GM12878 (cell line): ENCODE results near the gene CCDC172. TPM values are rescaled to one million over a fixed set of nuclear protein-coding genes. Genes with fewer than 3 reads are reported as not detected.

ENCODE experiments used
- ATAC-seq: fragments of 200-7000 bp; cut with Tn5 transposase; 3 replicates; pipeline ENCODE4 v1.9.1; 2020; ENCODE audit warnings: mild to moderate bottlenecking, moderate library complexity
- BruUV-seq: library from RNA; stranded (reverse); fragments of 400-500 nt; replicated peaks from 2 replicates; lab custom pipeline; 2021; lab: Mats Ljungman, UMichigan
- CTCF ChIA-PET: fragments of 300-600 bp; sonication (Branson Sonifier 250); formaldehyde crosslinking; extraction: SDS; loops from one replicate; lab custom pipeline; 2021; ENCODE audit warnings: inconsistent platforms; lab: Yijun Ruan, JAX
- POLR2A ChIA-PET: fragments of 350-600 bp; formaldehyde crosslinking; extraction: SDS; loops from one replicate; lab custom pipeline; 2021; ENCODE audit warnings: inconsistent platforms; lab: Charles Lee
- RAD21 ChIA-PET: fragments of 300-600 bp; sonication (Branson Sonifier 250); formaldehyde crosslinking; loops from one replicate; lab custom pipeline; 2023; ENCODE audit warnings: antibody characterized with exemption; ENCODE audit not compliant: unreplicated experiment; lab: Charles Lee
- SMC1A ChIA-PET: fragments of 300-600 bp; sonication (Branson Sonifier 250); formaldehyde crosslinking; loops from one replicate; lab custom pipeline; 2023; ENCODE audit not compliant: unreplicated experiment, uncharacterized antibody; lab: Charles Lee
- DNase-seq: peaks from one replicate; pipeline ENCODE4 v3.0.0-alpha.2; 2011; ENCODE audit warnings: low read depth, low spot score
- FAIRE-seq: peaks from 3 replicates; lab custom pipeline; 2011; peaks lifted over from hg19 to GRCh38; lab: Jason Lieb, UNC
- H2AFZ ChIP-seq: 2 replicates; pipeline ENCODE4 v1.6.0; 2011; ENCODE audit warnings: low read depth, low read length, control low read depth; ENCODE audit not compliant: control insufficient read depth
- H3K27ac ChIP-seq: 2 replicates; pipeline ENCODE4 v1.5.1; 2011; ENCODE audit warnings: control low read depth; ENCODE audit not compliant: control insufficient read depth, insufficient read depth
- H3K27me3 ChIP-seq, 2 experiments: replicated peaks in 1 of 2; 2 replicates each; pipeline versions ENCODE4 v1.6.0 to v1.6.1; 2011; ENCODE audit warnings: low read length in 1 of 2; ENCODE audit not compliant: control insufficient read depth in 2 of 2, insufficient read depth in 2 of 2
- H3K36me3 ChIP-seq, 2 experiments: 2 replicates each; pipeline ENCODE4 v1.5.1; 2011; ENCODE audit warnings: low read length in 1 of 2; ENCODE audit not compliant: control insufficient read depth in 2 of 2, insufficient read depth in 2 of 2
- H3K4me1 ChIP-seq: 2 replicates; pipeline ENCODE4 v1.6.1; 2011; ENCODE audit warnings: mild to moderate bottlenecking, low read length, moderate library complexity, mixed read lengths; ENCODE audit not compliant: control insufficient read depth, insufficient read depth
- H3K4me2 ChIP-seq: 2 replicates; pipeline ENCODE4 v1.6.0; 2011; ENCODE audit warnings: control low read depth; ENCODE audit not compliant: control insufficient read depth, insufficient read depth
- H3K4me3 ChIP-seq: fragments of 200-600 bp; sonication (generic); 2 replicates; pipeline ENCODE4 v1.5.1; 2016
- H3K79me2 ChIP-seq: 2 replicates; pipeline ENCODE4 v1.6.0; 2011; ENCODE audit warnings: low read length; ENCODE audit not compliant: control insufficient read depth, insufficient read depth
- H3K9ac ChIP-seq: 2 replicates; pipeline ENCODE4 v1.8.0; 2011; ENCODE audit warnings: low read length, control low read depth, mixed read lengths; ENCODE audit not compliant: control insufficient read depth, insufficient read depth
- H3K9me3 ChIP-seq: replicated peaks from 3 replicates; pipeline ENCODE4 v1.5.1; 2011; ENCODE audit warnings: mild to moderate bottlenecking, low read length; ENCODE audit not compliant: control insufficient read depth, insufficient read depth
- H4K20me1 ChIP-seq: 2 replicates; pipeline ENCODE4 v1.6.0; 2011; ENCODE audit not compliant: control insufficient read depth, insufficient read depth
- BRCA1 ChIP-seq: IDR thresholded peaks from 2 replicates; pipeline ENCODE4 v1.6.1; 2011; ENCODE audit warnings: low read depth, low read length, improper control_type of control experiment
- CBFB ChIP-seq: IDR thresholded peaks from 2 replicates; pipeline ENCODE4 v1.6.1; 2016; ENCODE audit warnings: antibody characterized with exemption, low read depth
- FOXM1 ChIP-seq: IDR thresholded peaks from 2 replicates; pipeline ENCODE4 v1.6.1; 2012; ENCODE audit warnings: low read depth, mild to moderate bottlenecking, inconsistent platforms, low read length, moderate library complexity
- JUND ChIP-seq: IDR thresholded peaks from 2 replicates; pipeline ENCODE4 v1.6.1; 2012; ENCODE audit warnings: low read depth, mild to moderate bottlenecking, low read length, improper control_type of control experiment, moderate library complexity
- MTA2 ChIP-seq: fragments of 450-650 bp; IDR thresholded peaks from 2 replicates; pipeline ENCODE4 v1.6.1; 2016; ENCODE audit warnings: low read depth, mild to moderate bottlenecking, moderate library complexity
- NFIC ChIP-seq: IDR thresholded peaks from 2 replicates; pipeline ENCODE4 v1.6.1; 2012; ENCODE audit warnings: low read depth, mild to moderate bottlenecking, inconsistent platforms, low read length, moderate library complexity
- RB1 ChIP-seq: fragments of 450-650 bp; formaldehyde crosslinking; IDR thresholded peaks from 2 replicates; pipeline ENCODE4 v1.6.1; 2017; ENCODE audit warnings: mild to moderate bottlenecking, borderline replicate concordance
- SMARCA5 ChIP-seq: fragments of 450-650 bp; IDR thresholded peaks from 2 replicates; pipeline ENCODE4 v1.6.1; 2017; ENCODE audit warnings: mild to moderate bottlenecking
- SP1 ChIP-seq: IDR thresholded peaks from one replicate; pipeline ENCODE4 v1.6.1; 2011; ENCODE audit warnings: low read depth, low read length
- SREBF2 ChIP-seq: IDR thresholded peaks from 2 replicates; pipeline ENCODE4 v1.6.1; 2012; ENCODE audit warnings: mild to moderate bottlenecking, low read length
- TBL1XR1 ChIP-seq: IDR thresholded peaks from 2 replicates; pipeline ENCODE4 v1.6.1; 2012; ENCODE audit warnings: low read depth, low read length, improper control_type of control experiment
- TCF12 ChIP-seq: IDR thresholded peaks from 2 replicates; pipeline ENCODE4 v1.6.1; 2011; ENCODE audit warnings: low read depth, mild to moderate bottlenecking, low read length
- ZSCAN29 ChIP-seq: fragments of 450-650 bp; IDR thresholded peaks from 2 replicates; pipeline ENCODE4 v1.6.1; 2017; ENCODE audit warnings: mild to moderate bottlenecking, moderate library complexity
- WGBS: methylation state at CpG from one replicate; pipeline ENCODE4 v1.1.6; 2016; ENCODE audit warnings: low lambda C conversion rate; ENCODE audit not compliant: insufficient replicate concordance, insufficient coverage; ENCODE audit errors: missing lambda C conversion rate; 5-methylcytosine and 5-hydroxymethylcytosine counted together
- in situ Hi-C: fragments of 300-500 bp; cut with MboI; formaldehyde crosslinking; loops from 9 replicates; pipeline ENCODE4 v1.14.3; 2018; ENCODE audit warnings: mixed read lengths
- intact Hi-C: fragments of 100-400 bp; cut with micrococcal nuclease; formaldehyde crosslinking; loops from one replicate; pipeline ENCODE4 v1.14.2; 2022; ENCODE audit not compliant: unreplicated experiment
- polyA plus RNA-seq, 11 experiments: library from polyadenylated mRNA; depleted of rRNA in 4 of 11; unstranded in 6 of 11; stranded (reverse) in 5 of 11; fragments of >200 nt; fragmentation: Nextera tagmentation in 4 of 11; fragmentation: Illumina TruSeq in 1 of 11; extraction: Ambion mirVana in 4 of 11; extraction: Trizol in 1 of 11; gene quantifications; 1 replicate in 1 of 11; 2 replicates in 10 of 11; pipeline versions ENCODE4 v1.2.1 to v1.2.3, GENCODE V29; 2011 to 2016; ENCODE audit warnings: inconsistent platforms in 2 of 11, missing spikeins in 2 of 11, low read depth in 1 of 11
- total RNA-seq, 4 experiments: library from RNA; depleted of rRNA in 3 of 4; stranded (reverse); fragments of >200 nt in 3 of 4; fragmentation: Illumina TruSeq in 1 of 4; extraction: Trizol in 1 of 4; gene quantifications; 2 replicates each; pipeline versions ENCODE4 v1.2.1 to v1.2.3, GENCODE V29; 2013 to 2021
- TF ChIP-seq, protein P1 (sequence below): IDR thresholded peaks from 2 replicates; pipeline ENCODE4 v1.6.1; 2011; ENCODE audit warnings: borderline replicate concordance, low read depth, mild to moderate bottlenecking, moderate library complexity, mixed read lengths, low read length; ENCODE audit not compliant: insufficient read depth; ENCODE audit errors: extremely low read length
- TF ChIP-seq, protein P2 (sequence below): IDR thresholded peaks from 2 replicates; pipeline ENCODE4 v1.6.1; 2012; ENCODE audit warnings: low read length, inconsistent platforms

CCDC172 gene
- total and polyA plus RNA-seq, 10 of the 15 experiments (the other 5 are each of a cell fraction or from before 2014, with no cell fraction given) = not detected

DNA sequence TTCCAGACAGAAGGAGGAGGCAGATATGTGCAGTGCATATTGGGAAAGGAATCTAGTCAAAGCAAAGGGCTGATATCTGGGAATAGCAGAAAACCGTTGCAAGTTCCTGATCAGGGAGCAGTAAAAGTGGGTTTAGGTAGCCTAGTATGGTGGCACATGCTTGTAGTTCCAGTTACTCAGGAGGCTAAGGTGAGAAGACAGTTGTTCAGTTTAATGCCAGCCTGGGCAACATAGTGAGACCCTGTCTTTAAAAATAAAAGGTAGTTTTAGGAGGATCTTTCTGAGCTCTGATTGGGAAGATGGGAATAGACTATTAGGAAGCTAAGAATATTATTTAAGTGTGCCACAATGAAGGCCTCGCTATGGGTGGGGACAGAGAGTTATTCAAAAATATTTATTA lies 1.7 kb downstream of the CCDC172 start:
- Histone ChIP-seq H3K27ac (no peak overlapping the region), H3K4me3 (no peak overlapping the region), H2AFZ (no peak overlapping the region), H4K20me1 (no peaks in the 10 kb centered on the region), H3K79me2 (no peaks in the 10 kb centered on the region), H3K9ac (no peak overlapping the region), H3K4me2 (no peak overlapping the region), H3K4me1 (no peaks in the 10 kb centered on the region), H3K27me3 (no peaks in the 10 kb centered on the region), H3K36me3 (no peaks in the 10 kb centered on the region), H3K9me3 (no peaks in the 10 kb centered on the region)
- FAIRE-seq = no peak
- no peak for ATAC-seq
- SMC1A ChIA-PET = no interaction called here
- CTCF ChIA-PET = no interaction called here
- no TSS peak for BruUV-seq
- RAD21 ChIA-PET = no interaction called here
- TF ChIP-seq CBFB (no peak), SP1 (no peak), BRCA1 (no peak), RB1 (no peak), TBL1XR1 (no peak), FOXM1 (no peak), JUND (no peak), SREBF2 (no peak), MTA2 (no peak), NFIC (no peak), TCF12 (no peak), SMARCA5 (no peak), ZSCAN29 (no peak)
- TF ChIP-seq, protein P1, sequence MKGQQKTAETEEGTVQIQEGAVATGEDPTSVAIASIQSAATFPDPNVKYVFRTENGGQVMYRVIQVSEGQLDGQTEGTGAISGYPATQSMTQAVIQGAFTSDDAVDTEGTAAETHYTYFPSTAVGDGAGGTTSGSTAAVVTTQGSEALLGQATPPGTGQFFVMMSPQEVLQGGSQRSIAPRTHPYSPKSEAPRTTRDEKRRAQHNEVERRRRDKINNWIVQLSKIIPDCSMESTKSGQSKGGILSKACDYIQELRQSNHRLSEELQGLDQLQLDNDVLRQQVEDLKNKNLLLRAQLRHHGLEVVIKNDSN = no peak
- TF ChIP-seq, protein P2, sequence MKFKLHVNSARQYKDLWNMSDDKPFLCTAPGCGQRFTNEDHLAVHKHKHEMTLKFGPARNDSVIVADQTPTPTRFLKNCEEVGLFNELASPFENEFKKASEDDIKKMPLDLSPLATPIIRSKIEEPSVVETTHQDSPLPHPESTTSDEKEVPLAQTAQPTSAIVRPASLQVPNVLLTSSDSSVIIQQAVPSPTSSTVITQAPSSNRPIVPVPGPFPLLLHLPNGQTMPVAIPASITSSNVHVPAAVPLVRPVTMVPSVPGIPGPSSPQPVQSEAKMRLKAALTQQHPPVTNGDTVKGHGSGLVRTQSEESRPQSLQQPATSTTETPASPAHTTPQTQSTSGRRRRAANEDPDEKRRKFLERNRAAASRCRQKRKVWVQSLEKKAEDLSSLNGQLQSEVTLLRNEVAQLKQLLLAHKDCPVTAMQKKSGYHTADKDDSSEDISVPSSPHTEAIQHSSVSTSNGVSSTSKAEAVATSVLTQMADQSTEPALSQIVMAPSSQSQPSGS = no peak
- TF ChIP-seq, all 136 proteins: peak for 0
- in situ Hi-C loops = no loop called here
- WGBS = 12% methylated on average over 2 of the region's 2 CpGs
- POLR2A ChIA-PET = no interaction called here
- no peak for DNase-seq
- intact Hi-C loops = no loop called here
